Glutamatergic neuron (in vitro differentiated cells): ENCODE data around the gene MPP3. TPM values are rescaled to one million over a fixed set of nuclear protein-coding genes. Genes with fewer than 3 reads are reported as not detected.

Experiments used
- DNase-seq: peaks from one replicate; pipeline ENCODE4 v3.0.0; 2022
- H3K27ac Mint-ChIP-seq: one replicate; pipeline ENCODE4 v1.8.0; 2020; ENCODE audit warnings: mild to moderate bottlenecking, mixed read lengths, inconsistent platforms; ENCODE audit not compliant: unreplicated experiment
- H3K27me3 Mint-ChIP-seq: one replicate; pipeline ENCODE4 v1.8.0; 2020; ENCODE audit warnings: mild to moderate bottlenecking, moderate library complexity, mixed read lengths, inconsistent platforms; ENCODE audit not compliant: unreplicated experiment
- H3K36me3 Mint-ChIP-seq: one replicate; pipeline ENCODE4 v1.8.0; 2020; ENCODE audit warnings: mild to moderate bottlenecking, mixed read lengths, inconsistent platforms; ENCODE audit not compliant: unreplicated experiment
- H3K4me1 Mint-ChIP-seq: one replicate; pipeline ENCODE4 v1.8.0; 2020; ENCODE audit warnings: mild to moderate bottlenecking, low read depth, mixed read lengths, inconsistent platforms; ENCODE audit not compliant: unreplicated experiment
- H3K4me3 Mint-ChIP-seq: one replicate; pipeline ENCODE4 v1.8.0; 2020; ENCODE audit warnings: mild to moderate bottlenecking, mixed read lengths, inconsistent platforms; ENCODE audit not compliant: unreplicated experiment
- H3K9me3 Mint-ChIP-seq: one replicate; pipeline ENCODE4 v1.8.0; 2020; ENCODE audit warnings: mild to moderate bottlenecking, moderate library complexity, mixed read lengths, inconsistent platforms; ENCODE audit not compliant: unreplicated experiment
- total RNA-seq: library from RNA; stranded (reverse); fragmentation: NEBNext Ultra II Directional; extraction: Animal tissue kit (Norgen Biotek cat#: 25700); gene quantifications from one replicate; pipeline ENCODE4 v1.2.1, GENCODE V29; 2021; ENCODE audit not compliant: unreplicated experiment
- TF ChIP-seq, protein P1 (sequence below): fragments of 200-600 bp; sonication (generic); IDR thresholded peaks from one replicate; pipeline ENCODE4 v1.5.0; 2021; ENCODE audit not compliant: partially characterized antibody, unreplicated experiment

The MPP3 gene
- total RNA-seq, 1 donor from 2014 or later: 22.9 TPM

DNA sequence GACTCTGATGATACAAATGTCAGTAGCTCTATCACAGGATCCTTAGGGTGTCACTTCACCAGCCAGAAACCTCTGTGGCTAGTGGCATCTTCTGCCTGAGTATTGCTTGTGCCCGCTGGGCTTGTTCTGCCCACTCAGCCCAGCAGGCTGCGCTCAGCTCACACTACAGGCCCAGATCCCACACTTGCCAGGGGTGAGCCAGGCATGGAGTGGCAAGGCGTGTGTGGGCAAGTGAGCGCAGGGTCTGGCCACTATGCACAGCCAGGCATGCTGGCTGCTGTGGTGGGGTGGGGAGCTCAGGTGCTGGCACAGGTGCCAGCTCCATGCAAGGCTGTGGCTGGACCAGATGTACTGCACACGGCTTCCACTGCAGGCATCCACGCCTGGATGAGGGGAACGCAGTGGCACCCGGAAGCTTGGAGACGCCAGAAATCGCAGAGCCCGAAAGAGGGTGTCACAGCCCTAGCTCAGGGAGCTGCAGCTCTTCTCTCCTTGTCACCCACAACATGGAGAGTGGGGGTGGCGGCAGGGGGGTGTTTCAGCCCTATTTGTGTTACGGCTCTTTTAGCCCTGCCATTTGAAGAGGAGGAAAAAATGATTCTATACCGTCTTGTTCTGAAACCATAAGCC, 42.5 kb downstream of the MPP3 start:
- Mint-ChIP-seq H3K9me3 (no peaks in the 10 kb centered on the region), H3K4me3 (no peak overlapping the region), H3K27me3 (peaks cover 2% of the 10 kb centered on the region), H3K27ac (no peak overlapping the region), H3K4me1 (peaks cover 10% of the 10 kb centered on the region), H3K36me3 (no peaks in the 10 kb centered on the region)
- TF ChIP-seq, protein P1, sequence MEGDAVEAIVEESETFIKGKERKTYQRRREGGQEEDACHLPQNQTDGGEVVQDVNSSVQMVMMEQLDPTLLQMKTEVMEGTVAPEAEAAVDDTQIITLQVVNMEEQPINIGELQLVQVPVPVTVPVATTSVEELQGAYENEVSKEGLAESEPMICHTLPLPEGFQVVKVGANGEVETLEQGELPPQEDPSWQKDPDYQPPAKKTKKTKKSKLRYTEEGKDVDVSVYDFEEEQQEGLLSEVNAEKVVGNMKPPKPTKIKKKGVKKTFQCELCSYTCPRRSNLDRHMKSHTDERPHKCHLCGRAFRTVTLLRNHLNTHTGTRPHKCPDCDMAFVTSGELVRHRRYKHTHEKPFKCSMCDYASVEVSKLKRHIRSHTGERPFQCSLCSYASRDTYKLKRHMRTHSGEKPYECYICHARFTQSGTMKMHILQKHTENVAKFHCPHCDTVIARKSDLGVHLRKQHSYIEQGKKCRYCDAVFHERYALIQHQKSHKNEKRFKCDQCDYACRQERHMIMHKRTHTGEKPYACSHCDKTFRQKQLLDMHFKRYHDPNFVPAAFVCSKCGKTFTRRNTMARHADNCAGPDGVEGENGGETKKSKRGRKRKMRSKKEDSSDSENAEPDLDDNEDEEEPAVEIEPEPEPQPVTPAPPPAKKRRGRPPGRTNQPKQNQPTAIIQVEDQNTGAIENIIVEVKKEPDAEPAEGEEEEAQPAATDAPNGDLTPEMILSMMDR: no peak
- no peak for DNase-seq

DNA sequence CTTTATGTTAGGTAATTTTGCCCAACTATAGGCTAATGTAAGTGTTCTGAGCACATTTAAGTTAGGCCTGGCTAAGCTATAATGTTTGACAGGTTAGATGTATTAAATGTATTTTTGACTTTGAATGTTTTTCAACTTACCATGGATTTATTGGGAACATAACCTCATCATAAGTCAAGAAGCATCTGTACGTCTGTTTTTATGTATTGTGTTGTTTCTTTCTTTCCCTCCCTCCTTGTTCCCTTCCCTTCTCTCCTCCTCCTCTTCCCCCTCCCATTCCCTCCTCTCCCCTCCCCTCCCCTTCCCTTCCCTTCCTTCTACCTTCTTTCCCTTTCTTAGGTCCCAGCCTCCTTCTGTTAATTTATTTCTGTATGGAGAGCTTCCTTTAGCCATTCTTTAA, 43.5 kb downstream of the MPP3 start:
- H3K36me3 Mint-ChIP-seq: peaks cover 5% of the 10 kb centered on the region
- no peak overlapping the region for H3K4me3 Mint-ChIP-seq
- peaks cover 10% of the 10 kb centered on the region for H3K4me1 Mint-ChIP-seq
- TF ChIP-seq, protein P1: no peak
- H3K27me3 Mint-ChIP-seq: peaks cover 2% of the 10 kb centered on the region
- no peak overlapping the region for H3K27ac Mint-ChIP-seq
- no peaks in the 10 kb centered on the region for H3K9me3 Mint-ChIP-seq
- no peak for DNase-seq

DNA sequence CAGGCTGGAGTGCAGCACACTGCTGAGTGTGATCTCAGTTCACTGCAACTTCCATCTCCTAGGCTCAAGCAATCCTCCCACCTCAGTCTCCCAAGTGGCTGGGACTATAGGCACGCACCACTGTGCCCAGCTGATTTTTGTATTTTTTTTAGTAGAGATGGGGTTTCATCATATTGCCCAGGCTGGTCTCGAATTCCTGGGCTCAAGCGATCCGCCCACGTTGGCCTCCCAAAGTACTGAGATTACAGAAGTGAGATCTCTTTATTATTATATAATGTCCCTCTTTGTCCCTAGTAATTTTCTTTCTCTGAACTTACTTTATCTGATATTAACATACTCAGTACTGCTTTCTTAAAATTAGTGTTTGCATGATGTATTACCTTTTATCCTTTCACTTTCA, 44.4 kb downstream of the MPP3 start:
- TF ChIP-seq, protein P1: no peak
- Mint-ChIP-seq H3K4me3 (no peak overlapping the region), H3K27ac (no peak overlapping the region), H3K9me3 (no peaks in the 10 kb centered on the region), H3K36me3 (peaks cover 5% of the 10 kb centered on the region), H3K4me1 (peaks cover 10% of the 10 kb centered on the region), H3K27me3 (peaks cover 2% of the 10 kb centered on the region)
- DNase-seq: no peak

DNA sequence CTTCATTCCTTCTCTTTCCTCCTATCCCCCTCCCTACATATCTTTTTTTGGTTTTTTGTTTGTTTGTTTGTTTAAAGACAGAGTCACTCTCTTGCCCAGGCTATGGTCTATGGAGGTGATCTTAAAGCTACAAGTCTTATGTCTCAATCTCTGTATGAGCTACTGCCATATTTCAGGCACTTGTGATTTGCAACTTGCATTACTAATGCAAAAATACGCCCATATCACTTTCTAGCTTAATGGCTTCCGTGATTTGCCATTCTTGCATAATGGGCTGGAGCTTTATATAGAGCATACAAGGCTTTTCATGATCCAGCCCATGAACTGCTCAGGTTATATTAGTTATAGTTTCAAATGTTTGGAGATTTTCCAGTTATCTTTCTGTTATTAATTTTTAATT, 45.2 kb downstream of the MPP3 start:
- Mint-ChIP-seq H3K4me1 (peaks cover 15% of the 10 kb centered on the region), H3K27me3 (peaks cover 2% of the 10 kb centered on the region), H3K4me3 (no peak overlapping the region), H3K9me3 (no peaks in the 10 kb centered on the region), H3K27ac (no peak overlapping the region), H3K36me3 (peaks cover 5% of the 10 kb centered on the region)
- TF ChIP-seq, protein P1: no peak
- DNase-seq: no peak

DNA sequence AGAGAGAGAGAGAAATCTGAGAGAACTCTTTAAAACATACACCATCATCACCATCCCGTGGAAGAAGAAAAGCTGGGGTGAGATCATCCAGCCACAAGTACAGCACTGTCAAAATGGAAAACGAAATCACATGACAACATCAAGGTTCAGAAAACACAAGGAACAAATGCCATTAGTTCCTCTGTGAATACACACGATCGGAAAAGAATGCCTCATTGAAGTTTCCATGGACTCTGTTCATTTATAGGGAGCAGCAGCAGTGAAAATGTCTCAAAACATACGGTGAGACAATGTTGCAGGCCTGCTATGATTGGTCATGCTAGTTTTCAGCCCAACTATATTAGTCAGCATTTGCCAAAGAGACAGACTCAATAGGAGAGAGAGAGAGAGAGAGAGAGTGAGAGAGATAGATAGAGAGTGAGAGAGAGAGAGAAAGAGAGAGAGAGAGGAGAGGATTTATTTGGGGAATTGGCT, 48.3 kb downstream of the MPP3 start:
- Mint-ChIP-seq H3K4me3 (peak overlapping the region; percentile 31), H3K36me3 (peaks cover 5% of the 10 kb centered on the region), H3K27ac (no peak overlapping the region), H3K27me3 (peaks cover 3% of the 10 kb centered on the region), H3K9me3 (no peaks in the 10 kb centered on the region), H3K4me1 (peaks cover 14% of the 10 kb centered on the region)
- no peak for DNase-seq
- TF ChIP-seq, protein P1: no peak
